Bronchial epithelial cell (primary cell): ENCODE results near the gene PTGER1. TPM values are rescaled to one million over a fixed set of nuclear protein-coding genes. Genes with fewer than 3 reads are reported as not detected.
A peak's percentile ranks its signal among the peaks of the same experiment; 100 is the strongest.

ENCODE experiments used
- DNase-seq: peaks from one replicate; pipeline ENCODE4 v3.0.0-alpha.2; 2010; ENCODE audit warnings: low read depth
- FAIRE-seq: peaks from 2 replicates; lab custom pipeline; 2011; peaks lifted over from hg19 to GRCh38; lab: Jason Lieb, UNC
- H3K27me3 ChIP-seq: 2 replicates; pipeline ENCODE4 v1.5.1; 2011; ENCODE audit warnings: low read length; ENCODE audit not compliant: control insufficient read depth, insufficient read depth
- H3K36me3 ChIP-seq: 2 replicates; pipeline ENCODE4 v1.5.1; 2011; ENCODE audit warnings: low read length; ENCODE audit not compliant: control insufficient read depth, insufficient read depth
- H3K4me3 ChIP-seq: 2 replicates; pipeline ENCODE4 v1.5.1; 2011; ENCODE audit warnings: mild to moderate bottlenecking, low read depth, low read length, control low read depth
- CTCF ChIP-seq: IDR thresholded peaks from 2 replicates; pipeline ENCODE4 v1.5.1; 2011; ENCODE audit warnings: mild to moderate bottlenecking, moderate library complexity, low read length, control low read depth, inconsistent platforms; ENCODE audit not compliant: insufficient read depth, severe bottlenecking
- total RNA-seq: library from RNA; depleted of rRNA; stranded (reverse); fragments of >200 nt; gene quantifications from 2 replicates; pipeline ENCODE4 v1.2.1, GENCODE V29; 2014

PTGER1 gene
- total RNA-seq = 1.5 and 2.6 TPM in 2 replicates

- peak; percentile 69 for TF ChIP-seq CTCF
- DNase-seq (no peak), FAIRE-seq (no peak)
- Histone ChIP-seq H3K27me3 (peaks cover 1% of the 10 kb centered on the region), H3K4me3 (no peak within 1 kb of the TSS), H3K36me3 (peaks cover 20% of the 10 kb centered on the region)
These were observed at the start of gene PTGER1 for GRCh38 chr19:14475251-14476073. PTGER1 (minus strand) TSS chr19:14475354; CDS start chr19:14474320, 1,034 bp downstream.

- no peak for TF ChIP-seq CTCF
- no peak for DNase-seq
- H3K27me3 ChIP-seq = no peaks in the 10 kb centered on the region
- peaks cover 13% of the 10 kb centered on the region for H3K36me3 ChIP-seq
- H3K4me3 ChIP-seq = no peak overlapping the region
- no peak for FAIRE-seq
These were observed 45.4 kb upstream of the PTGER1 start for GRCh38 chr19:14520543-14520942.

GRCh38 chr19:14519860-14520407, 44.8 kb upstream of the PTGER1 start:
- H3K27me3 ChIP-seq = no peaks in the 10 kb centered on the region
- TF ChIP-seq CTCF = no peak
- peaks cover 20% of the 10 kb centered on the region for H3K36me3 ChIP-seq
- FAIRE-seq (no peak), DNase-seq (peak; percentile 93)
- H3K4me3 ChIP-seq = no peak overlapping the region

- no peak for FAIRE-seq
- no peak for TF ChIP-seq CTCF
- no peak for DNase-seq
- no peaks in the 10 kb centered on the region for H3K27me3 ChIP-seq
- peaks cover 21% of the 10 kb centered on the region for H3K36me3 ChIP-seq
- H3K4me3 ChIP-seq = no peak overlapping the region
These were observed 44.2 kb upstream of the PTGER1 start for GRCh38 chr19:14519245-14519859.

- TF ChIP-seq CTCF = no peak
- Histone ChIP-seq H3K36me3 (peaks cover 21% of the 10 kb centered on the region), H3K4me3 (peak within 1 kb of the TSS; percentile 95), H3K27me3 (no peaks in the 10 kb centered on the region)
- peak; percentile 53 for DNase-seq
- no peak for FAIRE-seq
These were observed 42.8 kb upstream of the PTGER1 start, which contains the start of gene DNAJB1 for GRCh38 chr19:14517840-14518505. DNAJB1 (minus strand) TSS chr19:14518397; CDS start chr19:14518349, 48 bp downstream.
